GM21619 (cell line): ENCODE data around the gene E2F4.

ENCODE experiments used
- ATAC-seq: cut with Tn5 transposase; IDR thresholded peaks from one replicate; pipeline ENCODE4 v1.9.1; 2021; ENCODE audit not compliant: unreplicated experiment

Gene E2F4

DNA sequence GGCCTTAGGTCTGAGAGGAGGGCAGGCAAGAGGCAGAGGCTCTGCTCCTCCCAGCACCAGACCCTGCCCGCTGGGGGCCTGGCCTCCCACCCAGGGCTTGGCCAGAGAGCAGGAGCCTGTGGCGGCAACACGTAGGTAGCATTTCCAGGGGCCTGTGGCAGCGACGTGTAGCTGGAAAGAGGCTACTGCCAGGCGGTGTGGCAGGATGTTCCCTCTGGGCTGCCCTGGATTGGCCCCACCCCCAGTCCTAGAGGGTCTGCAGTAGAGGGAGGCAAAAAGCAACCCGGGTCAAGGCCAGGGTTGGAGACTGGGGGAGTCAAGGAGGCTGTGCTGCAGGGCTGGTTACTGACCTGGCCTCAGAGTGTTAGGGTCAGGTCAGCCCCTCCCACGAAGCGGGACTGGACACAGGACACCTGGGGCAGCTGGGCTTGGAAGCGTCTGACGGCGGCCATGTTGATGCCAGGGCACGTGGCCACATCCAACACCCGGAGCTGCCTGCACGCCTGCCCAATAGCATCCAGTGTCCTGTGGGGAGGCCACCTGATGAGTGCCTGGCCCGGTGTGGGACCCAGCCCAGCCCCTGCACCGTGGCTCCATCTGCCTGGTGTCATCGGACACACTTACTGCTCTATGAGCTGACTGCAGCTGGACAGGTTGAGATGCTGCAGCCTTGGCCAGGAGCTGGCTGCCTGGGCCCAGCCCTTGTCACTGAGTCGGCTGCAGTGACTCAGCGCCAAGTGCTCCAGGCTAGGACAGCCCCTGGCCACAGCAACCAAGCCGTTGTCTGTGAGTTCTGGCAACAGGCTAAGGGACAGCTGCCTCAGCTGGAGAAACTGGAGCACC, 15.5 kb downstream of the E2F4 start:
- no peak for ATAC-seq

DNA sequence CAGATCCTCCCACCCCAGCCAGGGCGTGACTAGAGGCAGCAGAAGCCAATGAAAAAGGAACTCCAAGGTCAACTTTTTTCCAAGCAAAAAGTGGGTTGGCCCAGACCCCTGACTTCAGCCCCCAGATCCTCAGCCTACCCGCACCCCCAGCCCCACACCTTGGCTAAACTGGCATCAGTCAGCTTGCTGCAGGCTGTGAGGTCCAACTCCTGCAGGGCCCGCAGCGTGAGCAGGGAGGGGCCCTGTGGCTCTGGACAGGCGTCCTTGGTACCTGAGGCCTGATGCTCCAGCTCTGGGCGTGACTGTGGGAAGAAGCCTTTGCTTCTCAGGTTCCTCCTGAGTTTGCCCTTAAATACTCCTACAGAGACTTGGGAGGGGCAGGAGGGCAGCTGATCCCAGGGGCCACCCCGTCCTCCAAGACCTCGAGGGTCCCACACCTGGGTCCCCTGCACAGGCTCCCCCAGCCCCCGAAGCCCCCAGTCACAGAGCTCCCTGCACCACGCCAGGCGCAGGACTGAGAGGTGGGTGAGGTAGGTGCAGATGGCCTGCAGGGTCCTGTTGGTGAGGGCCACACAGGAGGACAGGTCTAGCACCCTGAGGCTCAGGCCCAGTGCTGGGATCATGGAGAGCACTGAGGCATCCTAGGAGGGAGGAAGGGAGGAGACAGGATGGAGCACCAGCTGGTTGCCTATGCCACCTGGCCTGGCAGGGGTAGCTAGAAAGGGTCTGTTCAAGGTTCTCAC, 16.4 kb downstream of the E2F4 start:
- no peak for ATAC-seq

DNA sequence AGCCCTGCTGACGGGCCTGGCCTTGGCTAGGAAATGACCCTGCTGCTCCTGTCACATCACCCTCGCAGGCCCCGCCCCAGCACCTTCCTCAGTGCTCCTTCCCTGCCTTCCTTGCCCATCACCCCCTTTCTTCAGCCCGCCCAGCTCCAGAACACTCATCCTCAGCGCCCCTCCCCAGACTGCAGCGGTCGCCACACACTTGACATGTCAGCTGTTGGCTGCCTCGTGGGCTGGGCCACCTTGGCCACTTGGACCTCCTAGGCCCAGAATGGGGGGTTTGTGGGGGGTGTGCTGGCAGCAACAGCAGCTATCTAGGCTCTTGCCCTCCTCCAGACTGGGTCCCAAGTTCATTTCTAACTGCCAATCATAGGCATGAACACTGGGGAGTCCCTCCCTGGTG, 17.6 kb downstream of the E2F4 start:
- no peak for ATAC-seq

DNA sequence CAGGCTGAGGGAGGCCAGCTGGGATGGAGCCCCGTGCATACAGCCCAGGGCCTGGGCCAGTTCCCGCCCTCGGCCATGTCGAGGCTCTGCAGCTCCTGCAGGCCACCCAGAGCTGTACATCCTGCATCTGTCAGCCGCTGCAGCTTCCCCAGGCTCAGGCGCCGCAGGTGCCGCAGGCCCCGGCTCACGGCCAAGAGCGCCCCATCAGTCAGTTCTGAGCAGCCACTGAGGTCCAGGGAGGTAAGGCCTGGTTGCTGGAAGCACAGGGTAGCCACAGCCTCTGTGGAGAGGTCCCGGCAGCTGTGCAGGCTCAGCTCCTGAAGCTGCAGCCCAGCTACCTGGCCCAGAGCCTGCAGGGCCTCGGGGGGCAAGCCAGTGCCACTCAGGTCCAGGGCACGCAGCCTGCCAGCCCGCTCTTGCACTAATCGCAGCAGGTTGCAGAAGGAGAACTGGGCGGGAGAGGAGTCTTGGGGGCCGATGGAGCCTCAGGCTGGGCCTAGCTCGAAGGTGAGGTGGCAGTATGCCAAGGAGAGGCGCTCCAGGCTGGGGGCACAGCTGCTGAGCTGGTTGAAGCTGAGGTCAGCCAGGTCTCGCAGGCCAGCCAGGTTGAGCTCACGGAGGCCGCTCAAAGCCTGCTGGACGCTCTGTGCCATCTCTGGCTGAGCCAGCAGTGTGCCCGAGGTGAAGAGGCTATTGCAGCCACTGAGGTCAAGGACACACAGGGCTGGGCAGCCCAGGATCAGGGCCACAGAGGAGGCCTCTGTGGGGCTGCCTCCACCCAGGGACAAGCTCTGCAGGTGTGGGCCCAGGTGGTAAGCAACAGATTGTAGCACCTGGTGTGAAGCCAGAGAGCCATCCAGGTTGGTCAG, 18.3 kb downstream of the E2F4 start:
- ATAC-seq, result no peak

DNA sequence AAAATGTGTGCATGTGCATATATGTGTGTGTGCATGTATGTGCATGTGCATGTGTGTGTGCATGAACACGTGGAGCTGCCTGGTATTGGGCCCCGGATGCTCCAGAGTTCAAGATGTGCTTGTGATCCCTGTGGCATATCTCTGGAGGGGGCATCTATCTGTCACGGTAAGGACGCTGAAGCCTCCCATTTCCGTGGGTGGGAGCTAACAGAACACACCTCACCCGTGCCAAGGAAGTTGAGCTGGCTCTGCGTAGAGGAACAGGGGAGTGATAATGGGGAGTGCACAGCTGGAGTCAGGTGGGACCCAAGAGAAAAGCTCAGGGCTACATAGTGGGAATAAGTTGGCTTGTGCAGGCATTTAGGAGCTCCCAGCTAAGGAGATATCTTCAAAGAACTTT, 19.7 kb downstream of the E2F4 start:
- no peak for ATAC-seq

DNA sequence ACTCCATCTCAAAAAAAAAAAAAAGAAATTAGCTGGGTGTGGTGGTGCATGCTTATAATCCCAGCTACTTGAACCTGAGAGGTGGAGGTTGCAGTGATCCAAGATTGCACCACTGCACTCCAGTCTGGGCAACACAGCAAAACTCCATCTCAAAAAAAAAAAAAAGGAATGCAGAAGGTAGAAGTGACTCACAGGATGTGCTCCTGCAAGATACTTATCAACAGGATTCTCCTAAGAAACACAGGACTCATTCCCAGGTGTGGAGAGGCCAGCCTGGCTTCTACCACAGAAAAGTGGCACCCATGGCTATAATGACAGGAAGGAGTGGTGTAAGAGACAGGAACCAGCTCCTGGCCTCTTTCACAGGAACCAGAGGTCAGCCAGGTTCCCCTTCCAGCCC, 20.8 kb downstream of the E2F4 start:
- no peak for ATAC-seq

DNA sequence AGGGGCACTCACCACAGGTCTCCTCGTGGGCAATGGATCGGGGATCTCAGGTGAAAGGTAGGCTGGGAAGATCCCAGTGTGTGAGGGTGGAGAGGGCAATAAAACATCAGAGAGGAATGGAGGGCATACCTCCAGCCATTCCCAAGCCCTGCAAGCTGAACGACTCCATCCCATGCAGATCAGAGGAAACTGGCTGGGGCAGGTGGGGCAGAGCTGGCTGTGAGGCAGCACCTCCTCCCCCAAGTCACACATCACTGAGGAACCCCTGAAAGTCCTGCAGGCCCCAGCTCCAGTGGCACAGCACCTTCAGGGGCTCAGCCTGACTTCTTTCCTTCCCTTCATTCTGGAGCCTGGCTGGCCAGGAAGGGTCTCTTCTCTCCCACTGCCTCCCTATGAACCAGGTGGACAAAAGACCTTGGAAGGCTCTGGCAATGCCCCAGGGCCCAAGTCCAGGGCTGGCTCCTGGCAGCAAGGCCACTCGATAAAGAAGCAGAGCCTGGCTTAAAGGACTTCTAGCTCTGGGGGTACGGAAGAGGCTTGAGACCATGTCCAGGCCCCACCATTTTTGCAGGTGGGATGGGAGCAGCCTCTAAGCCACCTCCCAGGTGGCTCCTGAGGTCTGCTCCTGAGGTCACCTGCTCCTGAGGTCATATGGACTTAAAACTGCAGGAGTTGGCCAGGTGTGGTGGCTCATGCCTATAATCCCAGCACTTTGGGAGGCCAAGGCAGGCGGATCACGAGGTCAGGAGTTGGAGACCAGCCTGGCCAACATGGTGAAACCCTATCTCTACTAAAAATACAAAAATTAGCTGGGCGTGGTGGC, 21.5 kb downstream of the E2F4 start:
- no peak for ATAC-seq

DNA sequence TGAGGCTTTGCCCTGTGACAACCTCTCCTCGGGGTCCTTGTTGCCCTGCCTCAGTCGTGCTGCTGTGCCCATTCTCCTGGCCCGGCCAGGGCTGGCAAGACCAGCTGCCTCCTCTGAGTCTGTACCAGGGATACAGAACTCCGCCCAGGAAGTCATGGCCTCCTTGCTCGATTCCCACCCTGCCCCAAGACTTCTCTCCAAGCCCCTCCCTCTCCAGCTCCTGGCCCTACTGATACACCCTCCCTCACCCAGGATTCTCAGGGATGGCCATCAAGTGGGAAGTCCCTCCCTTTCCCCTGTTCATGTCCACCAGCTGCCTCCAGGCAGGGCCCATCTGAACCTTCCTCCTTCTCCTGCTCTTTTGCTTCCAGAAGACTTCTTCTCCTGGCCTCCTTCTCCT, 23.8 kb downstream of the E2F4 start:
- no peak for ATAC-seq

DNA sequence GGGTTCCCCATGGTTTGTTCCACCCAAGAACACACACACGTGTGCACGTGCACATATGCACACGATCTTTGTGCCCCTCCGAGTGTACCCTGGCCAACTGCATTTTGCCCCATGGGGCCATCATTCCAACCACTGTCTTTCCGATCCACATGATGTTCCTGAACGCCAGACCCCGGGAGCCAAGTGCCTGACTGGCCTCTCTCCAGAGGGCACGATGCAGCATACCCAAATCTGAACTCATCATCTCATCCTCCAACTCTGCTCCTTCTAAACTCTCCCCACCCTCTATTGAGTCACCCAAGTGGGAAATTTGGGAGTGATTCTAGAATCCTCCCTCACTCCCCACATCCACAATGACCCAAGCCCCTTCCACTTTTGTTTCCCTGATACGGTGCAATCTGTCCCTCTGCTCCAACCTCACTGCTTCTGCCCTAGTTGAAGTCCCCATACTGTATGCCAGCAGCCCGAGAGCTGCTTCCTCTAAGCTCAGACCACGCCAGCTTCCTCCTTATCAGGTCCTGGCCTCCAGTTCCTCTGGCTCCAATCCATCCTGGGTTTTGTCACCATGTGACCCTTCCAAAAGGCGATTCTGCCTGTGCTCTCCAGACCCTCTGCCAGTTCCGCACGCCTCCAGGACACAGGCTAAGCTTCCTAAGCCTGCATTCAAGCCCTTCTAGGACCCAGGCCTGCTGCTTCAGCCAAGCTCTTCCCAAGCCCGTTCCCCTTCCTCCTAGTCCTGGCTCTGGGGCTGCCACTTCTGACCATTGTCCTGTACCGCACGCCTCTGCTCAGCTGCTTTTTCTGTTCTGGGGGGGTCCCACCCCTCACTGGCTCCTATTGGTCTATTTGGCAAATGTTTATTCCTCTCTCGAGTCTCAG, 24.9 kb downstream of the E2F4 start:
- ATAC-seq, result no peak

DNA sequence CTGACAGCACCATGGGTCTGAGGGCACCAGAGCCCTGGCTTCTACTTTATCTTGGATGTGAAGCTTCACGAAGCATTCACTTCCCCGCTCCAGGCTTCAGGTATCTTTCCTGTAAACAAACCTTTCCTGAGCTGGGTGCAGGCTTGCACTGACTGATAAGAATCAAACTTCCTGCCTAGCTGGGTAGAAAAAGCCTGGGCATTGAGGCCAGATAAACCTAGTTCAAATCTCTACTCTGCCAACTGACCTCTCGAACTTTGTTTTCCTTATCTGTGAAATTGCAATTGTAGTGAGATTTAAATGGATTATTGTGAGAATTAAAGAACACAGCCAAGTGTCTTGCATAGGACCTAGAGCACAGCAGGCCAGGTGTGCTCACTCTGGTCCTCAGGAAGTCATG, 32.0 kb downstream of the E2F4 start:
- no peak for ATAC-seq

DNA sequence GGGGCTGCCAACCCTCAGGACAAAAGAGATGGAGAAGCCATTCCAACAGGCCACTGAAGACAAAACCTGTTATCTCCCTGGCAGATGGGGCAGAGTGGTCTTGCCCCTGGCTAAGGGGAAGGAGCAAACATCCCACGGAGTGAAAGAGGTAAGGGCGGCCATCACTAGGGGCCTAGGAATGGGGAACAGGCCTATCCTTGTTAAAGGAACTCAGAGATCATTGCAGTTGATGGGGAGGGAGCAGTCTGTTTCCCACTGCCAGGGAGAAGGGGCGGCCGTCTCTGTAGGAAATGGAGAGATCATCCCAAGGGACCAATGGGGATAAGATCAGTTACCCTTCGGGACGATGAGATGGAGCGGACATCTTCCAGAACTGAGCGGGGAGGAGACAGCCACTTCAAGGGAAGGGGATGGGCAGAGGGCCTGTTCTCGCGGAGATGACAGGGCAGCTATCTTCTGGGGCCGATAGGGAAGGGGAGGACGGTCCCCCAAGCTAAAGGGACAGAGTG, 34.4 kb downstream of the E2F4 start:
- ATAC-seq, result no peak

DNA sequence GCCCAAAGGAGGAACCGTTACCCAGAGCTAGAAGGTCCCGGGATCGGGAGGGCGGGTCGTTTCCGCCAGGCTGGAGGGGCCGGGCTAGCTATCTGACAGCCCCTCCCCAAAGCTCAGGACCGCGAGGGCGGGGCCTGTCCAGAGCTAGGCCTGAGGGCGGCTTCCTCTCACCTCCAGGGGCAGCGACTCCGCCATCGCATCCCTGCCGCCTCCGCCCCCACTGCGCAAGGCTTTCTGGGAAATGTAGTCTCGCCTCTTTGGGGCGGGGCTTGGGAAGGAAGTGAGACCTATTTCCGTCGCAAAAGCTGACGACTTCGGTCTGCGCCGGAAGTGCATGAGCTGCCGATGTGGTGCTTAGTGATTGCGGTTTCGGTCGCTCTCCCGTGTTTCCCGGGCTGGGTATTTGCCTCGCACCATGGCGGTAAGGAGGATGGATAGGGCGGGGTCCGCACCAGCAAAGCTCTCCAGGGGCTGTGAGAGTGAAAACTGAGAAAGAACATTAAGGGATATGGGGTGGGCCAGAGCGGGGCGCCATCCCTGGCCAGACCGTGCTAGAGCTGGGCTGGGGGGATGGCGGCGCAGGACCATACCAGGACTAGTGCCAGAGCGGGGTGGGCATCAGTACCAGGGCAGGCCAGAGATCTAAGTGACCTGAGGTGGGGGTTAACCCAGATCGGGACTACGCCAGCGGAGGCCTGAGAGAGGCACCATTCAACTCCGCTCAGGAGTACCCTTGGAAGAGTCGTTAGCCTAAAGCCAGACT, 35.0 kb downstream of the E2F4 start, which contains the start of gene TMEM208:
TSS of gene TMEM208 (plus strand) at position 327 of the 763 bp plus-strand sequence. CDS start at position 416, 89 bp downstream.
- peak; percentile 95 for ATAC-seq

DNA sequence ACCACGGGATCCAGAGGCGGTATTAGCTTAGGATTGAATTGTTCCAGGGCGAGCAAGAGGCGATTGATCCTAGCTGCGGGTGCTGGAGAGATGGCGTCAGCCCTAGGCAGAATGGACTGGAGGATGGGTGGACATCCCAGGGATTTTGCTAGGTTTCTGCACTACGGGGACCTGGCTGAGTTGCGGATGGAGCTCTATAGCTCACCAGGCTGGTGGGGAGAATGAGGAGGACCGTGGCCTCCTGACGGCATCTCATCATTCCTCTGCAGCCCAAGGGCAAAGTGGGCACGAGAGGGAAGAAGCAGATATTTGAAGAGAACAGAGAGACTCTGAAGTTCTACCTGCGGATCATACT, 35.6 kb downstream of the E2F4 start:
- ATAC-seq, result no peak

DNA sequence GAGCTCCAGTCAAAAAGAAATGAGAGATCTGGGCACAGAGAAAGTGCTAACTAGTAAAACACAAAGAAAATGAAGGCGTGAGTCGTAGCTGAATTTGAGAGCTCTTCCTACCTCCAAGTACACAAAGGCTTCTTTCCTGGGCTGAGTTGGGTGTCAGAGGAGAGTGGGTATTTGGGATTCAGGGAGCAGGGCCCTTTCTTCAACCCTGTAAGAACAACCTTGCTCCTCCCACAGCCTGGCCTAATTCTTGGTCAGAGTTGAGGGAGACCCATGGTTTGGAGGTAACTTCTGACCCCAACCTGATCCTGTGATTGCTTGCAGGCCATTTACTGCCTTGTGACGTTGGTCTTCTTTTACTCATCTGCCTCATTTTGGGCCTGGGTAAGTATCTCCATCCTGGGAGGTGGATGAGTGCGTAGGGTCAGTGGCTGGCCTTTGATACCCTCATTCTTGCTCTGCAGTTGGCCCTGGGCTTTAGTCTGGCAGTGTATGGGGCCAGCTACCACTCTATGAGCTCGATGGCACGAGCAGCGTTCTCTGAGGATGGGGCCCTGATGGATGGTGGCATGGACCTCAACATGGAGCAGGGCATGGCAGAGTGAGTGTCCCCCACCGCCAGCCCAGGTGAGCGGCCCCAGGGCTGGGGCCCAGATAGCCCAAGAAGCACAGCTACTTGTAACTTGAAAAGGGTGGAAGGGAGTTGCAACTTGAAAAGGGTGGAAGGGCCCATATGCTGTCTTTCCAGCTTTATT, 36.3 kb downstream of the E2F4 start:
- no peak for ATAC-seq

DNA sequence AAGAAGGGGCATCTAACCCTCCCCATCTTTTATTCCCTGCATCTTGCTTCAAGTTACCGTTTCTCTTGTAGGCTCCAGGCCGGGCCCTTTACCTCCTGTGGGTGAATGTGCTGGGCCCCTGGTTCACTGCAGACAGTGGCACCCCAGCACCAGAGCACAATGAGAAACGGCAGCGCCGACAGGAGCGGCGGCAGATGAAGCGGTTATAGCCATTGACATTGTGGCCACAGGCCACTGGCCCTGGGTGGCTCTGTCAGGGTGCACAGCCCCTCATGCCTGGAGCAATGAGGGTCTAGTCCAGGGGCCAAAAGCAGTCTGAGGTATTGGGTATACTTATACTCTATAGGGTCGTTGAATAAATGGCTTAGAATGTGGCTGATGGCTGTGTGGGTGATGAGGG, 37.0 kb downstream of the E2F4 start:
- no peak for ATAC-seq

DNA sequence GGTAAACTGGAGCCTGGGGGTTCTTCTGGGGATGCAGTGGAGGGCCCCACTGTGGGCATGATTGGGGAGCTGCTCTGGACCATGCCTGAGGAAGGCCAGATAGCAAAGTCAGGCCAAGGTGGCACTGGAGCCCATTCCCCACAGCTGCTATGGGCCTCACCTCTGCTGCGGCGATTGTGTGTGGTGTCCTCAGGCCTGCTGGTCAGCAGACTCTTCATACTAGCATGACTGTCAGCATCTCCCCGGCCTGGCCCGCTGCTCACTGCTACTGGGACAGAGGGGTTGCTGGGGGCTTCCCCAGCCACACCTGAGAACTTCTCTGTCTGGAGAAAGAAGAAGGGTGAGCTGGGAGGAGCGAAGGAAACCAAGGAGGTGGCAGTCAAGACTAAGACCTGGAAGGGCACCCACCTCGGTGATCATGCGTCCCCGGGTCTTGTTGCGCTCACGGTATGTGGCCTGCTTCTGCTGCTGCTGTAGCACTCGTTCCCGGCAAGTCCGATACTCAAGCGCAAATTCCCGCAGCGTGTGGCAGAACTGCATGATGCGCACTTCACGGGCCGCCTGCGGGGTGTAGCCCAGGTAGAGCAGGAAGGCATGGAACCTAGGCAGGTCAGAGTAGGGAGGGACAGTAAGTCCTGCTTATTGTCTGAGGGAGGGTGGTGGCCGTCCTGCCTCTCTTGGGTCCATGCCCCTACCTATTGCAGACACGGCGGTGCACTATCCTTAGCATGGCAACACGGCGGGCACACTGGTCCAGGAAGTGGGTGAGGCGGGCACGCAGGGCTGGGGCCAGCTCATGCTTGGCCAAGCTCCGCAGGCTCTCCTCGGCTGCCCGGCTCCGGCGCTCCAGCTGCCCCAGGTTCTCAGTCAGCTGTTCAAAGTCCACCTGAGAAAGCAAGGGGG, 38.2 kb downstream of the E2F4 start:
- no peak for ATAC-seq
